Karpas-422 (cell line): ENCODE data around the gene AKAP8L. TPM values are rescaled to one million over a fixed set of nuclear protein-coding genes. Genes with fewer than 3 reads are reported as not detected.

Experiments used
- DNase-seq: peaks from one replicate; pipeline ENCODE4 v3.0.0-alpha.2; 2015
- H2AFZ ChIP-seq: fragments of 200-600 bp; sonication (generic); 2 replicates; pipeline ENCODE4 v1.6.1; 2014; ENCODE audit warnings: antibody characterized with exemption, low read length, mixed read lengths
- H3K27ac ChIP-seq: fragments of 200-600 bp; sonication (generic); 2 replicates; pipeline ENCODE4 v1.5.1; 2014; ENCODE audit warnings: mild to moderate bottlenecking, low read length, moderate library complexity
- H3K27me3 ChIP-seq: fragments of 200-600 bp; sonication (generic); 2 replicates; pipeline ENCODE4 v1.6.1; 2014; ENCODE audit warnings: low read length, mixed read lengths
- H3K36me3 ChIP-seq: fragments of 200-600 bp; sonication (generic); 2 replicates; pipeline ENCODE4 v1.6.1; 2014; ENCODE audit warnings: low read length, mixed read lengths; ENCODE audit not compliant: insufficient read depth
- H3K4me1 ChIP-seq: fragments of 200-600 bp; sonication (generic); 2 replicates; pipeline ENCODE4 v1.6.1; 2014; ENCODE audit warnings: mild to moderate bottlenecking, low read length, mixed read lengths
- H3K4me2 ChIP-seq: fragments of 200-600 bp; sonication (generic); 2 replicates; pipeline ENCODE4 v1.6.1; 2014; ENCODE audit warnings: low read length, low read depth, mild to moderate bottlenecking; ENCODE audit not compliant: poor library complexity, severe bottlenecking
- H3K4me3 ChIP-seq: fragments of 200-600 bp; sonication (generic); 2 replicates; pipeline ENCODE4 v1.5.1; 2014; ENCODE audit warnings: mild to moderate bottlenecking, antibody characterized with exemption, low read length, mixed read lengths
- H3K79me2 ChIP-seq: fragments of 200-600 bp; sonication (generic); 2 replicates; pipeline ENCODE4 v1.6.1; 2014; ENCODE audit warnings: mild to moderate bottlenecking, low read length, mixed read lengths
- H3K9ac ChIP-seq: fragments of 200-600 bp; sonication (generic); 2 replicates; pipeline ENCODE4 v1.6.0; 2014; ENCODE audit warnings: low read length
- H3K9me2 ChIP-seq: fragments of 200-600 bp; sonication (generic), shearing (Covaris generic); replicated peaks from 2 replicates; pipeline ENCODE4 v1.6.0; 2014; ENCODE audit warnings: mild to moderate bottlenecking, low read length, moderate library complexity; ENCODE audit not compliant: insufficient read depth
- H3K9me3 ChIP-seq: fragments of 300-700, 200-600 bp; sonication (generic); 2 replicates; pipeline ENCODE4 v1.6.1; 2014; ENCODE audit warnings: low read length, mixed read lengths
- H4K20me1 ChIP-seq: fragments of 200-600 bp; sonication (generic); 2 replicates; pipeline ENCODE4 v1.6.1; 2014; ENCODE audit warnings: mild to moderate bottlenecking, antibody characterized with exemption, low read length, low read depth; ENCODE audit not compliant: insufficient read depth
- total RNA-seq: library from RNA; depleted of rRNA; stranded (reverse); fragments of >200 nt; shearing (Covaris generic); gene quantifications from 2 replicates; pipeline ENCODE4 v1.2.3, GENCODE V29; 2014; ENCODE audit warnings: low replicate concordance

Gene AKAP8L
- total RNA-seq, 1 experiment from 2014 or later: 82.4 TPM

DNA sequence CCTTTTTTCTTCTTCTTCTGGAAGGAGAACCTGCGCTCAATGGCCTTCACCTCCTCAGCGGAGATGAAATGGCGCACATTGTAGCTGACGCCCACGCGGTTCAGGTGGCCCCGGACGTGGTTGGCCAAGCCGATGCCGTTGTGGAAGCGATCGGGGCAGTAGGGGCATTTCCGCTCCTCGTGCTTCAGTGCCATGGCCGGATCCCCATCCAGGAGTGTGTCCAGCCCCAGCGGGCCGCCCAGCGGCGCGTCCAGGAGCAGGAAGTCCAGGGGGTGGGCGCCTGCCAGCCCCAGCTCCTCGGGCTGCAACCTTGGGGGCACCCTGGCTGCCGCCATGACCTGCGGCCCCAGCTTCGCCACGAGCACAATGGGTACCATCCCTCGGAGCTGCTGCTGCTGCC is 19.8 kb upstream of the AKAP8L start:
- H2AFZ ChIP-seq: no peak overlapping the region
- no peak overlapping the region for H3K9ac ChIP-seq
- no peaks in the 10 kb centered on the region for H3K9me3 ChIP-seq
- no peaks in the 10 kb centered on the region for H4K20me1 ChIP-seq
- H3K79me2 ChIP-seq: no peaks in the 10 kb centered on the region
- H3K27ac ChIP-seq: no peak overlapping the region
- H3K4me3 ChIP-seq: no peak overlapping the region
- H3K36me3 ChIP-seq: no peaks in the 10 kb centered on the region
- H3K4me2 ChIP-seq: no peak overlapping the region
- H3K27me3 ChIP-seq: no peaks in the 10 kb centered on the region
- peaks cover under 1% of the 10 kb centered on the region; the same call in 1 of the 2 replicates for H3K4me1 ChIP-seq
- DNase-seq: no peak
- H3K9me2 ChIP-seq: no peaks in the 10 kb centered on the region

DNA sequence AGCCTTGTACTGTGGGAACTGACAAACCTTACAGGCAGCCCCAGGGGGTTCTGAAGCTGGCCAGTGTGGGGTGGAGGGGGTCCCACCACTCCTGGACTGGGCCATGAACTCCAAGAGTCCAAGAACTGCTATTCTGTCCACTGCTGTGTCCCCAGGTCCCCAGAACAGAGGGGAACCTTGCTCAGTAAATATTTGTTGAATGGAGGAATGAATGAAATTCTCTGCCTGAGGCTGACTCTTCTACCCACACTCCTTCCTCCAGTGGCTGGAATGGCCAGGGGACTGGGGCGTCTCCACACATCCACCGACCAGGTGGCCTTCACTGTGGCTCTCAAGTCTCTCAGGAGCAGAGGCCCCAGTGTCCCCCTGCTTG is 19.3 kb upstream of the AKAP8L start:
- no peak overlapping the region for H3K4me3 ChIP-seq

DNA sequence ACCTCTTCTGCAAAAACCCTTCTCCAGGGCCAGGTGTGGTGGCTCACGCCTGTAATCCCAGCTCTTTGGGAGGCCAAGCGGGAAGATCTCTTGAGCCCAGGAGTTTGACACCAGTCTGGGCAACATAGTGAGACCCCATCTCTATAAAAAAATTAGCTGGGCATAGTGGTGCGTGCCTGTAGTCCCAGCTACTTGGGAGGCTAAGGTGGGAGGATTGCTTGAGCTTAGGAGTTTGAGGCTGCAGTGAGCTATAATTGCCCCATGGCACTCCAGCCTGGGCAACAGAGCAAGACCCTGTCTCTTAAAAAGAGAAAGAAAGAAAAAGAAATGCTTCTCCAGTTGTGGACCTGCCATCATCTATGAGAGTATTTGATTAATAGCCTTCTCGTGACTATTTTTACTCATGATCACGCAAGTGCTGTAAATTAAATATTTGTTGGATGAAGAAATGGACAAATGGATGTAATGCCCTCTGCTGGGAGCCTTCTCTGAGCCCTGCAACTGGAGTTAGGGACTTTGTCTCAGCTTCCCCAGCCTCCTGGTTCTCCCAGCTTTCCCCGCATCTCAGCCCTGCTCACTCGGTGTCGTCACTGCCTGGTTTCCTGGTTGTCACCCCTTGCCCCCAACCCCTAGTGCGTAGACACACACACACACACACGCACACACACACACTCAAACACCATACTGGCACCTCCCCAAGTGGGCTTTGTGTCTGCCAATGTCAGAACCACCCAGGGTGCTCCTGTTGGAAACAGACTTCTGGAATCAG is 18.8 kb upstream of the AKAP8L start:
- H3K4me3 ChIP-seq: no peak overlapping the region
- H2AFZ ChIP-seq: no peak overlapping the region
- no peaks in the 10 kb centered on the region for H3K9me3 ChIP-seq
- no peaks in the 10 kb centered on the region for H3K27me3 ChIP-seq
- H3K4me1 ChIP-seq: peaks cover 9% of the 10 kb centered on the region
- DNase-seq: no peak
- no peaks in the 10 kb centered on the region for H3K79me2 ChIP-seq
- H3K9me2 ChIP-seq: no peaks in the 10 kb centered on the region
- no peaks in the 10 kb centered on the region for H3K36me3 ChIP-seq
- H3K9ac ChIP-seq: no peak overlapping the region
- no peaks in the 10 kb centered on the region for H4K20me1 ChIP-seq
- H3K27ac ChIP-seq: no peak overlapping the region
- H3K4me2 ChIP-seq: no peak overlapping the region

More for the DNA sequence above, 19.3 kb upstream of the AKAP8L start:
- Histone ChIP-seq H3K79me2 (no peaks in the 10 kb centered on the region), H2AFZ (no peak overlapping the region), H3K4me1 (peaks cover 5% of the 10 kb centered on the region), H3K9me2 (no peaks in the 10 kb centered on the region), H4K20me1 (no peaks in the 10 kb centered on the region), H3K9ac (no peak overlapping the region), H3K27me3 (no peaks in the 10 kb centered on the region), H3K36me3 (no peaks in the 10 kb centered on the region), H3K9me3 (no peaks in the 10 kb centered on the region), H3K4me2 (no peak overlapping the region), H3K27ac (no peak overlapping the region)
- no peak for DNase-seq

DNA sequence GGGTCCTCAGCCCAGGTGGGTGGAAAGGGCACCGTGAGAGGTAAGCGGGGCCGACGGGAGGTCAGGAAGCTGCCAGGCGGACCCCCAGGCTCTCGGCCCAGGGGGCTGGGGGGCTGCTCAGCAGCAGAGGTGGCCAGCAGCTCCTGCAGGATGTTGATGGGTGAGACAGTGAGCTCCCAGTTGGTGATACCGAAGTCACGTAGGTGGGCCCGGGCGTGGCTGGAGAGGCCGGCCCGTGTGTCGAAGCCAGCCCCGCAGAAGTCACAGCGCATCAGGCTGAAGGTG is 18.0 kb upstream of the AKAP8L start:
- Histone ChIP-seq H3K27me3 (no peaks in the 10 kb centered on the region), H3K36me3 (no peaks in the 10 kb centered on the region), H3K9me3 (no peaks in the 10 kb centered on the region), H3K4me3 (no peak overlapping the region), H3K4me1 (peaks cover 9% of the 10 kb centered on the region), H4K20me1 (no peaks in the 10 kb centered on the region), H3K9me2 (no peaks in the 10 kb centered on the region), H3K4me2 (no peak overlapping the region), H3K9ac (no peak overlapping the region), H3K79me2 (peaks cover 5% of the 10 kb centered on the region), H3K27ac (no peak overlapping the region), H2AFZ (no peak overlapping the region)
- no peak for DNase-seq

GRCh38 chr19:15436012-15436825 is 17.4 kb upstream of the AKAP8L start:
- Histone ChIP-seq H3K79me2 (peaks cover 10% of the 10 kb centered on the region), H3K4me3 (no peak overlapping the region), H4K20me1 (no peaks in the 10 kb centered on the region; the same call in 1 of the 2 replicates), H3K9me2 (no peaks in the 10 kb centered on the region), H3K27ac (no peak overlapping the region), H3K4me1 (peaks cover 13% of the 10 kb centered on the region), H3K4me2 (no peak overlapping the region), H3K27me3 (no peaks in the 10 kb centered on the region), H3K9ac (no peak overlapping the region), H3K36me3 (no peaks in the 10 kb centered on the region), H2AFZ (no peak overlapping the region), H3K9me3 (no peaks in the 10 kb centered on the region)
- DNase-seq: no peak

- Histone ChIP-seq H3K4me2 (peak overlapping the region; percentile 91), H3K4me1 (peaks cover 22% of the 10 kb centered on the region), H4K20me1 (peaks cover 14% of the 10 kb centered on the region; the same call in 1 of the 2 replicates), H3K79me2 (peaks cover 37% of the 10 kb centered on the region), H3K9me2 (no peaks in the 10 kb centered on the region), H2AFZ (peak overlapping the region; percentile 96; the same call in 1 of the 2 replicates), H3K36me3 (no peaks in the 10 kb centered on the region), H3K27me3 (no peaks in the 10 kb centered on the region), H3K27ac (no peak overlapping the region), H3K9ac (peak overlapping the region; percentile 82), H3K9me3 (no peaks in the 10 kb centered on the region), H3K4me3 (peak overlapping the region; percentile 90; the same call in 1 of the 2 replicates)
- no peak for DNase-seq
These were observed 14.8 kb upstream of the AKAP8L start for GRCh38 chr19:15433519-15434069.

GRCh38 chr19:15432629-15433518 is 14.1 kb upstream of the AKAP8L start:
- H3K27ac ChIP-seq: no peak overlapping the region
- H3K4me2 ChIP-seq: peak overlapping the region; percentile 91
- H3K4me1 ChIP-seq: peaks cover 22% of the 10 kb centered on the region
- peak overlapping the region; percentile 96 for H2AFZ ChIP-seq
- H3K9me3 ChIP-seq: no peaks in the 10 kb centered on the region
- H3K9ac ChIP-seq: peak overlapping the region; percentile 82
- peaks cover 42% of the 10 kb centered on the region for H3K79me2 ChIP-seq
- no peaks in the 10 kb centered on the region for H3K36me3 ChIP-seq
- no peaks in the 10 kb centered on the region for H3K9me2 ChIP-seq
- peak overlapping the region; percentile 90 for H3K4me3 ChIP-seq
- DNase-seq: peak; percentile 96
- peaks cover 14% of the 10 kb centered on the region; the same call in 1 of the 2 replicates for H4K20me1 ChIP-seq
- no peaks in the 10 kb centered on the region for H3K27me3 ChIP-seq
